Cerebellar nuclear complex (tissue), 1 donor: Measurements from ENCODE around the gene GRM1.
"Not testable (repeated sequence)": the region's sequence is repeated elsewhere in the genome, so short reads cannot be mapped to it uniquely, and the experiment has no call there.

Experiments
- DNase-seq, 2 experiments: peaks; one replicate each; lab custom pipeline; 2025; lab: John Stamatoyannopoulos, UW

GRM1 gene

GRCh38 chr6:146191612-146192011 is 162.8 kb downstream of the GRM1 start:
- no peak for DNase-seq

GRCh38 chr6:146194434-146194833 is 165.6 kb downstream of the GRM1 start:
- no peak for DNase-seq

- DNase-seq: peak in 1 of 2 experiments; percentile 17
Observed at GRCh38 chr6:146200176-146200575, 171.3 kb downstream of the GRM1 start.

- DNase-seq: no peak
Observed at GRCh38 chr6:146202570-146202969, 173.7 kb downstream of the GRM1 start.

- no peak for DNase-seq
Observed at GRCh38 chr6:146209942-146210341, 181.1 kb downstream of the GRM1 start.

GRCh38 chr6:146210406-146211083 is 181.7 kb downstream of the GRM1 start:
- DNase-seq: no peak

- no peak for DNase-seq
Observed at GRCh38 chr6:146211646-146212045, 182.8 kb downstream of the GRM1 start.

GRCh38 chr6:146212781-146213180 is 183.9 kb downstream of the GRM1 start:
- no peak for DNase-seq

GRCh38 chr6:146219101-146219500 is 190.2 kb downstream of the GRM1 start:
- no peak for DNase-seq

- no peak for DNase-seq
Observed at GRCh38 chr6:146224449-146224848, 195.6 kb downstream of the GRM1 start.

GRCh38 chr6:146224988-146225387 is 196.1 kb downstream of the GRM1 start:
- no peak for DNase-seq

GRCh38 chr6:146240322-146240721 is 211.5 kb downstream of the GRM1 start:
- peak in 1 of 2 experiments; percentile 70 for DNase-seq

- DNase-seq: no peak
Observed at GRCh38 chr6:146240807-146241206, 211.9 kb downstream of the GRM1 start.

- DNase-seq: not testable (repeated sequence)
Observed at GRCh38 chr6:146243646-146244045, 214.8 kb downstream of the GRM1 start.

- no peak for DNase-seq
Observed at GRCh38 chr6:146244630-146245143, 215.8 kb downstream of the GRM1 start.

- DNase-seq: no peak
Observed at GRCh38 chr6:146246028-146246427, 217.2 kb downstream of the GRM1 start.

GRCh38 chr6:146253691-146254090 is 224.8 kb downstream of the GRM1 start:
- no peak for DNase-seq

GRCh38 chr6:146258206-146258605 is 229.3 kb downstream of the GRM1 start:
- no peak for DNase-seq

GRCh38 chr6:146260886-146261285 is 232.0 kb downstream of the GRM1 start:
- no peak for DNase-seq

GRCh38 chr6:146265056-146265455 is 236.2 kb downstream of the GRM1 start:
- no peak for DNase-seq

- DNase-seq: no peak
Observed at GRCh38 chr6:146267447-146267846, 238.6 kb downstream of the GRM1 start.

GRCh38 chr6:146267946-146268345 is 239.1 kb downstream of the GRM1 start:
- no peak for DNase-seq

GRCh38 chr6:146269482-146269881 is 240.6 kb downstream of the GRM1 start:
- DNase-seq: no peak

GRCh38 chr6:146271163-146271562 is 242.3 kb downstream of the GRM1 start:
- DNase-seq: peak in 1 of 2 experiments; percentile 51
